ENCODE results near the gene CPSF4. TPM values are rescaled to one million over a fixed set of nuclear protein-coding genes. Genes with fewer than 3 reads are reported as not detected.

The CPSF4 gene
- total RNA-seq, 1 experiment from 2014 or later: 67.0 TPM

DNA sequence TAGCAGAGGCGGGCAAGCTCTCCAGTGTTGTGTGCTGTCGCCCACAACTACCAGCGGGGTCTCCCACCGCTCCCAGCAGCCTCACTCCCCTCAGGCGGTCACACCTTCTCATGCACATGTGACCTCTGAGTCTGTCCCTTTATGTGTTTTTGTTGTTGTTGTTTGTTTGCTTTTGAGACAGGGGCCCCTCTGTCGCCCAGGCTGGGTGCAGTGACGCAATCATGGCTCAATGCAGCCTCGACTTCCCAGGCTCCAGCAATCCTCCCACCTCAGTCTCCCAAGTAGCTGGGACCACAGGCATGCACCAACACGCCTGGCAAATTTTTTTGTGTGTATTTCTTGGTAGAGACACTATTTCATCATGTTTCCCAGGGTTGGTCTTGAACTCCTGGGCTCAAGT lies 1.5 kb downstream of the CPSF4 start:
- ATAC-seq (no peak), DNase-seq (ENCODE audit: low read depth, low spot score) (no peak)
- CTCF ChIA-PET: no interaction called here
- peaks cover 19 to 23% of the 10 kb centered on the region in 2 experiments for H3K36me3 ChIP-seq (ENCODE audit: control insufficient read depth in 1 of 2, insufficient read depth in 2 of 2, low read length in 2 of 2)
- no peak overlapping the region for H2AFZ ChIP-seq (ENCODE audit: low read depth, low read length, poor library complexity, severe bottlenecking)
- peak overlapping the region; percentile 81 for H3K4me2 ChIP-seq (ENCODE audit: low read length)
- H3K4me3 ChIP-seq (replicated peaks in 1 of 2; ENCODE audit: low read depth in 1 of 2, low read length in 2 of 2): peak overlapping the region; percentile 91 to 99
- H3K9me2 ChIP-seq (ENCODE audit: insufficient read depth): no peaks in the 10 kb centered on the region
- intact Hi-C loops (cut with micrococcal nuclease): no loop called here
- TF ChIP-seq SRF (IDR thresholded peaks at IDR 0.05; ENCODE audit: low read depth) (no peak), ELF1 (IDR thresholded peaks at IDR 0.05; ENCODE audit: borderline replicate concordance, low read depth) (no peak)
- H3K79me2 ChIP-seq (ENCODE audit: insufficient read depth, low read length): peaks cover 80% of the 10 kb centered on the region
- POLR2A ChIA-PET: no interaction called here
- peak overlapping the region; percentile 95 for H3K9ac ChIP-seq (ENCODE audit: low read length)
- H3K27ac ChIP-seq (ENCODE audit: low read depth, low read length): no peak overlapping the region
- H3K27me3 ChIP-seq (ENCODE audit: insufficient read depth, low read length): no peaks in the 10 kb centered on the region
- peaks cover 4 to 17% of the 10 kb centered on the region in 2 experiments; a peak in 3 of 4 replicates for H3K4me1 ChIP-seq (ENCODE audit: control insufficient read depth in 1 of 2, insufficient read depth in 2 of 2, low read length in 2 of 2)
- RAD21 ChIA-PET (ENCODE audit: low non-redundant PET in 1 of 2, low total read pairs in 2 of 2, uncharacterized antibody in 2 of 2, unreplicated experiment in 2 of 2): no interaction called here
- H3K9me3 ChIP-seq (ENCODE audit: control insufficient read depth in 1 of 2, insufficient read depth in 1 of 2, low read depth in 1 of 2, low read length in 2 of 2): no peaks in the 10 kb centered on the region
- H4K20me1 ChIP-seq (ENCODE audit: insufficient read depth): peaks cover 9% of the 10 kb centered on the region; the same call in 1 of the 2 replicates
- no TSS peak for BruUV-seq (replicated peaks)

DNA sequence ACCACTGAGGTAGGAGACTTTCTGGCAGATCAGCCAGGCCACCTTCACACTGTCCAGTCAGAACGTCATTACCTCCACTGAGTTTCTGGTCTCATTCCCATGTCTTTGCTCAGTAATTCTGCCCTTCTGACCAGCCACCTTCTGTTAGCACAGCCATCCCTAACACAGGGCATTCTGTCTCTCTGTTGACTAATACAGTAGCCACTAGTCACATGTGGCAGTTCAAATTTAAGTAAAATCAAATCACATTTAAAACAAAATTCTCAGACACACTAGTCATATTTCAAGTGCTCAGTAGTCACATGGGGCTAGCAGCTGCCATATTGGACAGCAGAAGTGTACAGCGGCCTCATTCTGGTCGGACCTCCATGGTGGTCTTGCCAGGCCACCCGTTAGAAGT lies 7.4 kb downstream of the CPSF4 start:
- H3K79me2 ChIP-seq (ENCODE audit: insufficient read depth, low read length): peaks cover 38% of the 10 kb centered on the region

More for the DNA sequence above, 7.4 kb downstream of the CPSF4 start:
- DNase-seq (ENCODE audit: low read depth, low spot score) (no peak), ATAC-seq (no peak)
- ChIA-PET CTCF (no interaction called here), POLR2A (no interaction called here), RAD21 (ENCODE audit: low non-redundant PET in 1 of 2, low total read pairs in 2 of 2, uncharacterized antibody in 2 of 2, unreplicated experiment in 2 of 2) (no interaction called here)
- no peak overlapping the region for H3K4me2 ChIP-seq (ENCODE audit: low read length)
- BruUV-seq (replicated peaks): no TSS peak
- no peaks in the 10 kb centered on the region for H3K9me2 ChIP-seq (ENCODE audit: insufficient read depth)
- TF ChIP-seq POLR2AphosphoS5 (IDR thresholded peaks at IDR 0.05; ENCODE audit: low read depth, low read length): no peak
- no peak for TF ChIP-seq SIN3A (IDR thresholded peaks at IDR 0.05; ENCODE audit: low read depth)
- TF ChIP-seq YY1 (IDR thresholded peaks at IDR 0.05; ENCODE audit: extremely low read depth, insufficient replicate concordance, low read depth, low read length): no peak
- TF ChIP-seq TCF7L2 (IDR thresholded peaks at IDR 0.05; ENCODE audit: borderline replicate concordance, extremely low read depth, insufficient read depth, insufficient read length): no peak
- no peak for TF ChIP-seq ZFX (IDR thresholded peaks at IDR 0.05)
- TF ChIP-seq, protein P1, sequence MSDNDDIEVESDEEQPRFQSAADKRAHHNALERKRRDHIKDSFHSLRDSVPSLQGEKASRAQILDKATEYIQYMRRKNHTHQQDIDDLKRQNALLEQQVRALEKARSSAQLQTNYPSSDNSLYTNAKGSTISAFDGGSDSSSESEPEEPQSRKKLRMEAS (IDR thresholded peaks at IDR 0.05): no peak
- TF ChIP-seq, protein P2, sequence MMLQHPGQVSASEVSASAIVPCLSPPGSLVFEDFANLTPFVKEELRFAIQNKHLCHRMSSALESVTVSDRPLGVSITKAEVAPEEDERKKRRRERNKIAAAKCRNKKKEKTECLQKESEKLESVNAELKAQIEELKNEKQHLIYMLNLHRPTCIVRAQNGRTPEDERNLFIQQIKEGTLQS (IDR thresholded peaks at IDR 0.05): no peak
- no peak for TF ChIP-seq EZH2phosphoT487 (IDR thresholded peaks at IDR 0.05; ENCODE audit: borderline replicate concordance)
- TF ChIP-seq POLR2A (IDR thresholded peaks at IDR 0.05; ENCODE audit: borderline replicate concordance, extremely low read depth, insufficient read depth, insufficient read length): no peak
- no peak for TF ChIP-seq EZH2 (IDR thresholded peaks at IDR 0.05)
- TF ChIP-seq EGR1 (IDR thresholded peaks at IDR 0.05; ENCODE audit: low read depth): no peak
- peaks cover 52% of the 10 kb centered on the region in 2 experiments; a peak in 3 of 4 replicates for H3K36me3 ChIP-seq (ENCODE audit: control insufficient read depth in 1 of 2, insufficient read depth in 2 of 2, low read length in 2 of 2)
- H4K20me1 ChIP-seq (ENCODE audit: insufficient read depth): no peaks in the 10 kb centered on the region
- H3K27me3 ChIP-seq (ENCODE audit: insufficient read depth, low read length): no peaks in the 10 kb centered on the region
- H3K9ac ChIP-seq (ENCODE audit: low read length): no peak overlapping the region
- intact Hi-C loops (cut with micrococcal nuclease): no loop called here
- no peak overlapping the region for H3K4me3 ChIP-seq (replicated peaks in 1 of 2; ENCODE audit: low read depth in 1 of 2, low read length in 2 of 2)
- no peaks in the 10 kb centered on the region for H3K9me3 ChIP-seq (ENCODE audit: control insufficient read depth in 1 of 2, insufficient read depth in 1 of 2, low read depth in 1 of 2, low read length in 2 of 2)
- no peak overlapping the region for H2AFZ ChIP-seq (ENCODE audit: low read depth, low read length, poor library complexity, severe bottlenecking)
- H3K27ac ChIP-seq (ENCODE audit: low read depth, low read length): no peak overlapping the region
- no peaks in the 10 kb centered on the region for H3K4me1 ChIP-seq (ENCODE audit: control insufficient read depth in 1 of 2, insufficient read depth in 2 of 2, low read length in 2 of 2)
